GM21360 (cell line): ENCODE measurements around the gene SLC39A12.
"Not testable (repeated sequence)": the region's sequence is repeated elsewhere in the genome, so short reads cannot be mapped to it uniquely, and the experiment has no call there.

ENCODE experiments used
- ATAC-seq: cut with Tn5 transposase; IDR thresholded peaks from one replicate; pipeline ENCODE4 v1.9.1; 2021; ENCODE audit warnings: mild to moderate bottlenecking, moderate library complexity; ENCODE audit not compliant: unreplicated experiment

SLC39A12 gene

DNA sequence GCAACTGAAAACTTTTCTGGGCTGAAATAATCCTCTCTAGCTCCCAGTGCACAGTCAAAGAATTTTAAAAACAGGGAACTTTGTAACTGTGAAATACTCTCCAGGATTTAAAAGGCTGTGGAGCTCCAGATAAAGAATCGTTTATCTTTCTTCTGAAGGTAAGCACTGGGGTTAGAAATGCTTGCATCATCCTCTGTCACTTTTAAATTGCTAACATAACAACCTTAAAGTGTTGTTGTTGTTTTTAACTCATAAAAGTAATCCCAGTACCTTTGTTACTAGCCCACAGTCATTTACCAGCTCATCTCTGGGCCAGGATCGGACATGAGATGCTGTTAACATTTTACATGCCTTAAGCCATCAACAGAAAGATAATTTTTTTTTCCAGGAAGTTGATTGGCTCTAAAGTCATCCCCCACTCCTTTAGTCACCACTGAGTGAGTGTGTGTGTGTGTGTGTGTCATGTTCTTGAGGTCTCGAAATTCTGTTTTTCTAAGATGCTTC, at the start of gene SLC39A12:
SLC39A12 (plus strand) TSS at position 51 of the 504 bp plus-strand sequence. CDS start 1,359 bp downstream, outside the sequence.
- no peak for ATAC-seq

DNA sequence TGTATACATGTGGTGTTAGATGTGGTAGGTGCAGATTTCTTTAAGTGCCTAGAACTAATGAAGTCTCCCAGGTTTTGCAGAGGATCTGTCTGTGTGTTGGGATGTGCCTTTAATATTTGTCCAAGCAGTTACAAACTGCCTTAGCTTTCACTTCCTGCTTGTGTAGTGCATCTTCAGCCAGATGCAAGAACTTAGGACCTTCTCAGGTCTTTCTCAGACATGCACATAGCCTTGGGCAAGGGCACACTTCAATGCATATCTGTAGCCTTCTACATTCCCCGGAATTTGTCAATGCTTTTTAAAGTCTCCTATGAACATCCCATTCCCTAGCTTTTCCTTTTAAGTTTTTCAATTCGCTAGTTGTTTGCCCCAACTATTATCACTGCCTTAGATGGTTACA, 47.2 kb upstream of the SLC39A12 start:
- ATAC-seq, result no peak

GRCh38 chr10:17905491-17905890, 46.2 kb upstream of the SLC39A12 start:
- ATAC-seq, result no peak

DNA sequence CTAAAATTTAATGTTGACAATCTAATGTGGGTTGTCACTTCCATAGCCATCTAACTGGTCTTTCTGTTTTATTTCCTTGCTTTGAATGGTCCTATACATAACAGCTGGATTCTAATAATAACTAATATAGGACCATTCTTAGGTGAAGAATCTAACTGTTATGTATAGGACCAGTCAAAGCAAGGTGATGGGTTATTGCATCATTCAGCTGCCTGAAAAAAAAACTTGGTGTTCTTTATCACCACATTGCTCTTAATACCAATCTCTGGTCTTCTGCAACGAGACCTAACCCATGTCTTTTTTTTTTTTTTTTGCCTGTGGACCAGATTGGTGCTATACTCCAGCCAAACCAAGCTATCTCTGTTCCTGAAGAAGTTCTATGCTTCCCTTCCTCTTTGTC, 45.7 kb upstream of the SLC39A12 start:
- no peak for ATAC-seq

DNA sequence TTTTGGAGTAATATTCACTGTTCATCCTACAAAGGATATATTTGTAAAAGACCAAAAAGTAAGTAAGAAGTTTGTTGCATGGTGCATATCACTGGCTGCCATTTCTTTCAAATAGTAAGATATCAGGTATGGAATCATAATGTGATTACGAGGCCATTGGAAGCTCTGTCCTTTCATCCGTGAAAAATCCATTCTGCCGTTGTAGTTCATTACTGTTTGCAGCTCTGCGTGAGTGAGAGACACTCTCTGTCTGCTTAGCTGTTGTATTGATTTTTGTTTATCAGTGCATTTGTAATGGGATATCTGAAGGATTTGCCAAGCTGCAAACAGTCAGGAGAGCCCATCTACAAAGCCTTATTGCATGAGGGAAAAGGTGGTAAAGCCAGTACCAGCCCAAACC, 44.1 kb upstream of the SLC39A12 start:
- ATAC-seq, result no peak

- no peak for ATAC-seq
These were observed 41.5 kb upstream of the SLC39A12 start for GRCh38 chr10:17910125-17910789.

DNA sequence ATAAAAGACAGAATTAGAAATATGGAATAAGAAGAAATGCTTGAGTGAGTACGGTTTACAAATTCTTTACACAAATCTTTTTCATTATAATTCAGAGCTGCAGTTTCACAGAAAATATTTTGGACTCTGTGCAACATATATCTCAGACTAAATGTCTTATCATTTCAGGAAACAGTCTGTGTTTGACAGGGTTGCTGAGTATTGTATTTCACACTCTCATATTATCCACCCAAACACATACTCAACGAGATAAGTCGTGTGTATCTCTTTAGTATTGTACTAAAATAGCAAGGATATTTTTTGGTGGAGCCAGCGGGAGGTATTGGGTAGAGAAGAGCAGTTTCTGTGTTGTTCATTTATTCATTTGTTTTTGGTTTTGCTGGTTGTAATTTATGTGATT, 39.0 kb upstream of the SLC39A12 start:
- ATAC-seq, result no peak

DNA sequence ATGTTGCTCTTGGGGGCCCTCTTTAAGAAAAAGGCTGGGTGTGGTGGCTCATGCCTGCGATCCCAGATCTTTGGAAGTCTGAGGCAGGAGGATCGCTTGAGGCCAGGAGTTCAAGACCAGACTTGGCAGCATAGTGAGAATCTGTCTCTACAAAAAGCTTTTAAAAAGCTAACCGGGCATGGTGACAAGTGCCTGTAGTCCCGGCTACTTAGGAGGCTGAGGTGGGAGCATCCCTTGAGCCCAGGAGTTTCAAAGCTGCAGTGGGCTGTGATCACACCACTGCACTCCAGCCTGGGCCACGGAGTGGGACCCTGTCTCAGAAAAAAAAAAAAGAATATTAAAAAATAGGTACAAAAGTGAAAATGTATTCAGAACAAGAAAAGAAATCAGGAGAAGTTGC, 38.1 kb upstream of the SLC39A12 start:
- ATAC-seq, result no peak

- no peak for ATAC-seq
These were observed 37.3 kb upstream of the SLC39A12 start for GRCh38 chr10:17914169-17915045.

- no peak for ATAC-seq
These were observed 36.5 kb upstream of the SLC39A12 start for GRCh38 chr10:17915181-17915580.

- no peak for ATAC-seq
These were observed 33.4 kb upstream of the SLC39A12 start for GRCh38 chr10:17918187-17918903.

DNA sequence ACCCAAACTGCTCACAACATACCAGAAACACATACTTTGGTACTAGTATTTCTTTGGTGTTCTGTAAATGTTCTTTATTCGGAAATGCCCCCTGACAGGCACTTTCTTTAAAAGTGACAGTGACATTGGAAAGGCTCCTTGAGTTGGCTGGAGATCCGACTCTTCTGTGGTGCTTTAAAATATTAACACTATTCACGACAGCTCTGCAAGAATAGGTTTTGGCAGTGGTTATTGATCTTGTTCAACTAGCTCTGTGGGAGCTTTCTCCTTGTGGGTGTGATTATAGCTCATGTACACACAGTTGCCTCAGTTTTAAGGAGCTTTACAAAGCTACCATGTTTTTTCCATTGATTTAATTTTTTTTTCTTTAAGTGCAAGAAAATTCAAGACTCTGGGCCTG, 30.3 kb upstream of the SLC39A12 start:
- no peak for ATAC-seq

GRCh38 chr10:17923728-17924127, 28.0 kb upstream of the SLC39A12 start:
- ATAC-seq, result no peak

DNA sequence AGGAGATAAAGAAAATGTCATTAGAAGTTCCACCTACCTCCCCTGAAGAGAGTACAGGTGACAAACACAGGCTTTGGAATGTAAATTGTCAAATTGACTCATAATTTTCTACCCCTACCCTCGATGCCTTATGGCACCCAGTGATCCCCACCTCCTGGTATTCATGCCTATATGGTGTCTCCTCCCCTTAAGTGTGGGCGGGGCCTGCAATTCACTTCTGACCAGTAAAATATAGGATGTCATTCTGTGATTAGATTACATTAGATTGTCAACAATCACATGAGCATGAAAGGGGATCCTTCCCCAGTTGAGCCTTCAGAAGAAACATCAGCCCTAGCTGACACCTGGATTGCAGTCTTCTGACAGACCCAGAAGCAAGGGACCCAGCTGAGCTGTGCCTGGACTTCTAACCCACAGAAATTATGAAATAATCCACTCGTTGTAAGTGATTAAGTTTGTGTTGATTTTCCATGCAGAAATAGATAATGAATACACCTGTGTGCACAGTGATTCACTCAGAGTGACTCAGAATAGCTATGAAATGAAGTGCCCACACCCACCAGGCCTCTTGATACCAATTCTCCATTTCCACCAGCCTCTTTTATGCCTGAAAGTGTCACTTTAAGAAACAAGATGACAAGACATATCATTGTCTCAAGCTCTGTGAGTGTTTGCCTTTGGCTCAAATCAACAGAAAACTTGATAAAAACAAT, 8.5 kb upstream of the SLC39A12 start:
- no peak for ATAC-seq

GRCh38 chr10:17950269-17950668, 1.4 kb upstream of the SLC39A12 start:
- not testable (repeated sequence) for ATAC-seq

DNA sequence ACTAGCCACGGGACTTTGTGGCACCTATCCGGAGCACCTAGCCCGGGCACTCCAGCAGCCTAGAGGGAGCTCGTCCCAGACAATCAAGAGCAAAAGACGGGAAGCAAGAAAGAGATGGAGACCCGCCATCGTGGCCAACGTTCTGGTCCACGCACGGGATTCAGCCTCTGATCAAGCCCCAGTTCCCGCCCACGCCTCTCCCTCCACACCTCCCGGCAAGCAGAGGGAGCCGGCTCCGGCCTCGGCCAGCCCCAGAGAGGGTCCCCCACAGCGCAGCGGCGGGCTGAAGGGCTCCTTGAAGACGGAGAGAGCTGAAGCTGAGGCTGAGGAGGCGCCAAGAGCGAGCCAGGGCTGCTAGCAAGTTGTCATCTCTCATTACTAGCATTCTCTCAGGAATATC, 992 bp upstream of the SLC39A12 start:
- ATAC-seq, result no peak

DNA sequence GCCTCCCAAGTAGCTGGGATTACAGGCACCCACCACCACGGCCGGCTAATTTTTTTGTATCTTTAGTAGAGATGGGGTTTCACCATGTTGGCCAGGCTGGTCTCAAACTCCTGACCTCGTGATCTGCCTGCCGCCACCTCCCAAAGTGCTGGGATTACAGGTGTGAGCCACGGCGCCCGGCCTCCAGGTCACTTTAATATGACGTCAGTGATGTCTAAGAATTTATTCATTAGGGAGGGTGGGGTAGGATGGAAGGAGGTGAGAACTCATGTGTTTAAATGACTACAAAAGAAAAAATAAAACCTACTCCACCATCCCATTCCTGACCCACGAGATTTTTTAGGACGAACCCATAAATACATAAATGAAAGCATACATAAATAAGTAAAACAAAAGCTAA, 2.7 kb downstream of the SLC39A12 start:
- not testable (repeated sequence) for ATAC-seq

DNA sequence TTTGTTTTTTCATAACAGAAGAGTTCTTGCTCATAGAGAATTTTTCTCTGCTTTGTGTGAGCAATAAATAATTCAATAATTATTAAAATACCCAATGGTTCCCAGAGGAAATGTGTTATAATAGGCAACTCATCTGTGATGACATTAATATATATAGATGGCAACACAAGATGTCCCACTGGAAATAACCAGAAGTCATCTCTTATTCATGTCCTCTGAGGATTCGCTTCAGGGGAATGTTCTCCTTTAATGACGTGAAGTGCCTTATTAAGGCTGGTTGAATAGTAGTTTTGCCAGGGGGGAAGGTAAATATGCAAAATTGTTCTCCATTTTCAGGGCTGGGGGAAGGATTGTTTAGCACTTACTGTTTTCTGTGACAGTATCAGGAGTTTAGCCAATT, 3.1 kb downstream of the SLC39A12 start:
- ATAC-seq, result no peak

GRCh38 chr10:17958049-17958448, 6.3 kb downstream of the SLC39A12 start:
- ATAC-seq, result no peak

- no peak for ATAC-seq
These were observed 8.2 kb downstream of the SLC39A12 start for GRCh38 chr10:17959870-17960269.
